EH (cell line): ENCODE results near the gene TMA7.

ENCODE experiments used
- DNase-seq: peaks from one replicate; pipeline ENCODE4 v3.0.0-alpha.2; 2015; ENCODE audit warnings: low read depth

TMA7 gene

DNA sequence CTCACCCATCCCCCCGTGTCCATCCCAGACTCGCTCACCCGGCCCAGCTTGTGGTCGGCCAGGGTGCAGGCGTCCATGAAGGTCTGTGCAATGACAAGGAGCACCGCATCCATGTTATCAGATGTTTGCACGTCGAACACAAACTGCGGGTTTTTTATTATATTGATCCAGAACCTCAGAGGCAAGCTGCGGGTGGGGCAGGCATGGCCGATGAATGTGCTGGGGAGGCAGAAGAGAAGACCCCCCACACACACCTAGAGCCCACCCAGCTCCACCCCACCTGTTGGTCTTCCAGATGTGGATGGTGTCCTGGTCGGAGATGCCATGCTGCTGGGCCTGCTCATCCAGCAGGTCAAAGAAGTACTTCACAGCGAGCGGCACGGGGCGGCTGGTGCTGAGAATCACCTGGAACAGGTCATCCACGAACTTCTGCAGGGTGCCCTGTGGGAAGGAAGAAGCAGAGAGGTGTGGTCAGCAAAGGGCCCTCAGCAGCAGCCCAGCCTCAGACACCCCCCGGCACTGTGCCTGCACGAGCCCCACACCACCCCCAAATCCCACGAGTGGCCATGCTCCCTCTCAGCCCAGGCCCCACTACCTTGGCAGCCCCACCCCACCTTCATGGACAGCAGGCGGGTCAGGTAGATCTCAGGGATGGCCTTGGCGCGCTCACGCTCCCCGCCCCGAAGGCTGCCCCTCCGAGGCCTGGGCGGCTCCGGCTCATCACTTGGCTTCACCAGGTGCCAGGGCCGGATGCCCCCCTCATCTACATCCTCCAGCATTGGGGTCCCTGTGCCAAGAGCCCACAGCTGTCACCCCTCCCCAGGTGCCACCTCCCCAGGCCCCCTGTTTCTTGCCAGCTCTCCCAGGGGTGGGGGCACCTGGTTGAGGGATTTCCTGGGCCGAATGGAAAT lies 30.5 kb upstream of the TMA7 start:
- no peak for DNase-seq

GRCh38 chr3:48410205-48411040 lies 29.6 kb upstream of the TMA7 start:
- no peak for DNase-seq

GRCh38 chr3:48411041-48411588 lies 28.9 kb upstream of the TMA7 start:
- DNase-seq, result no peak

- no peak for DNase-seq
Observed at GRCh38 chr3:48411606-48412374, 28.3 kb upstream of the TMA7 start.

GRCh38 chr3:48412375-48413001 lies 27.6 kb upstream of the TMA7 start:
- DNase-seq, result no peak

GRCh38 chr3:48413086-48413485 lies 27.0 kb upstream of the TMA7 start:
- no peak for DNase-seq

DNA sequence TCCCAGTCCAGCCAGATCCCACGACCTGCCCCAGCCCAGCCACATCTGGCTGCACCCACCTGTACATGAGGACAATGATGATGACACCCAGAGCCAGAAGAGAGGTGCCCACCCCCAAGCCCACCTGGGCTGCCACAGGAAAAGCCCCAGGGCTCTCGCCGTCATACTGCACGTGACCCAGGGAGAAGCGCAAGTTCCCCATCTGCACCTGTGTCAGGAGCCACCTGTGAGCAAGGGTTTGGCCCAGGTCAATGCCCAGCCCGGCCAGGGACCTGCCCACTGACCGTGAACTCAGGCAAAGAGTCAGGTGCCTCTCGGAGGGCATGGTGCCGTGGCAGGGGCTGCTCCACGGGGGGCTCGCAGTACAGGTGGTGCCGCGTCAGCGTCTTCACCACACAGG lies 26.4 kb upstream of the TMA7 start:
- DNase-seq, result no peak

DNA sequence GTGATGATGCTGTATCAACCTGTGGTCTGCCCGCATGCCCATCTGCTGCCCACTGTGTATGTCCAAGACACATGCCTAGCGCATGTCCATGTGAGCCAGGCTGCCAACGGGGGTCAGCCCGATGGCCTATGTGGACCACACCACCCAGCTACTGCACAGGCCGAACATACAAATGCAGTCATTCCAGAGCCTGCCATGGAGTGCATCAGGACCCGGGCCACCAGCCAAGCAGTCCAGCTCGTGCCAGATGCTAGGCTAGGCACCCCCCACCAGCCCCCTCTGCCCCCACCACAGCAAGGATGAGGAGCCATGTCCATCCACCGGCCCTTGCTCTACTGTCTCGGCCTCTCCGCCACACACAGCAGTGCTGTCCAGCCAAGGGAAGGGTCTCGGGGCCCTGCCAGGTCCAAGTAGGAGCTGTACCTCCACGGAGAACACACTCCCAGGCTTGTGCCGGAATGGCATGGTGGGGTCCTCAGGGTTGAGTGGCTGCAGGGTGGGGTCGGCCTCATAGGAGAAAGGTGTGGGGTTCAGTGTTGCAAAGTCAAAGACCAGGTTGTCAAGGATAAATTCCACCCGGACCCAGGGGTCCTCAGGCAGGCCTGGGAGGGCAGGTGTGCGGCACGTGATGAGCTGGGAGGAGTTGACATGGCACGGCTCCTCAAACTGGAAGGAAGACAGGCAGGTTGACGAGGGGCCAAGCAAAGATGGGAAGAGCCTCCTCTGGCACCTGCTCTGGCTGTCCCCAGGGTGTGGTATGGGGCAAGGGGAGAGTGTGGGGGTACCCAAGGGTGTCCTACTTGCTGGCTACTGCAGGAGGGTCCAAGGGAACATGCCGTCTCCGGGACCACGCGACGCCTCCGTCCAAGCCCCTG lies 25.4 kb upstream of the TMA7 start:
- no peak for DNase-seq

- DNase-seq, result no peak
Observed at GRCh38 chr3:48415251-48415953, 24.7 kb upstream of the TMA7 start.

DNA sequence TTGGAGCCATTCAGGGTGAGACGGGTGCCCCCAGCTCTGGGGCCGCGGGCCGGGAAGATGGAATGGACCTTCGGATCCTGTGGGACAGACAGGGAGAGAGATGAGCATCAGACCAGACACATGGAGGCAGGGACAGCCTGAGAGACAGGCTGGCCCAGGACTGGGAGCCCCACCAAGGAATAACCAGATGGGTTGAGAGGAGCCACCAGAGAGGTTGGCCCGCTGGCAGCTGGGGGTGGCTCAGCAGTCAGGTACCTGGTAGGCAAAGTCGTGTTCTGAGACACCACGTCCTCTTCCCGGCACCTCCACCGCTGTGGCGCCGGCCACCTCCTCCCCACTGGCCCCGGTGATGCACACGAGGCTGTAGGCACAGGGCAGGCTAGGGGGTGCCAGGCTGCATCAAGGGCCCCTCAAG lies 24.0 kb upstream of the TMA7 start:
- DNase-seq, result no peak

DNA sequence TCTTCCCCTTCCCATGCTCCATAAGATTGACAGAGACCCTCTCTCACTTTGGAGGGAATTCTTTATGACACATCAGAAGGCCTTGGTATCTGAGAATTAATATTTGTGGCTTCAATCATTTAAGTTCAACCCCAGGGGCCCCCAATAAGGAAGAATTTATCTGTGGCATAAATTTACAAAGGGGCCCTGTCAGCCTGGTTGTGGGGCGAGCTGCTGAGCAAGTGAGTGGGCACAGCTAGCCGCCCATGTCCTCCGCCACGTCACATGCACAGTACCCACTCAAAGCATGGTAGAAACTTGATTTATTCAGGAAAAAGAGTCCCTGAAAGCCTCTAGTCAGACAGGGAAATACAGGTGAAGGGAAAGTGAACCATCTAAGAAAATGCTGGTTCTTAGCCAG lies 23.5 kb upstream of the TMA7 start:
- no peak for DNase-seq

DNA sequence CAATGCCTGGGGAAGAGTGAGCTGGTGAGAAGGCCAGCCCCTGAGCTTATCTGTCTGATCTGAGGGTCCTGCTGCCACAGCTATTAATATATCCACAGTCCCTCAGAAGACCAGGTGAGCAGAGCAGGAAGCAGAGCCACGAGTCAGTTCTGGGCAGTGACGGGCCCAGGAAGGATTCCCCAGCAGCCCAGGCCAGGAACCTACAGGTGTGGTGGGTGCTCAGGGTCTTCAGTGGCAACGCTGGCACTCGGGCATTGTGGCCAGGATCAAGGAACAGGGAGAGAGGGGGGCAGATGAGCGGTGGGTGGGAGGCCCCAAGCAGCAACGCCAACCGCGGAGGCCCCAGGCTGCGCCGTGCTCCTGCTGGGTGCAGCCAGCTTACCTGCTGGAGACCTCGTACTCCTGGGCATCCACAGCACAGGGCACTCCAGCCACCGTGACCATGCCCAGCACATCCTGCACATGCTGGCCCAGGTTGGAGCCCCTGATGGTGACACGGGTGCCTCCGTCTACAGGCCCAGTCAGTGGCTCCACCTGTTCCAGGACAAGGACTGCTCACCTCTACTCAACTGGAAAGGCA lies 22.4 kb upstream of the TMA7 start:
- DNase-seq, result no peak

DNA sequence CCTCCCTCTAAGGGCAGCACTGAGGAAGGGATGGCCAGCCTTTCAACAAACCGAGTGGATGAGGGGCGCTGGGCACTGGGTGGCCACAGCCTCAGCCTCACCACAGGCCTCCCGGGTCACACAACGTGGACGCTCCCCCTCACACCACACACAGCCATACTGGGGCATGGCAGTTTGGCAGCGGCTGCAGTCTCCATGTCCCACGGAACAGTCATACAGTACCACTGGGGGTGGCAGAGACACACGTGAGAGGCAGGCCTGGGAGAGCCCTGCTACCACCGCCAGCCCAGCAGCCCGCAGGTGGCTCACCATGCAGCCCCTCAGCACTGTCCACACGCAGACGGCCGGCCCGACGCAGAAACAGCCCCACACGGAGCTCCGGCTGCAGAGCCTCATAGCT lies 21.9 kb upstream of the TMA7 start:
- DNase-seq, result no peak

GRCh38 chr3:48418651-48419050 lies 21.4 kb upstream of the TMA7 start:
- no peak for DNase-seq

GRCh38 chr3:48419149-48419548 lies 20.9 kb upstream of the TMA7 start:
- DNase-seq, result no peak

DNA sequence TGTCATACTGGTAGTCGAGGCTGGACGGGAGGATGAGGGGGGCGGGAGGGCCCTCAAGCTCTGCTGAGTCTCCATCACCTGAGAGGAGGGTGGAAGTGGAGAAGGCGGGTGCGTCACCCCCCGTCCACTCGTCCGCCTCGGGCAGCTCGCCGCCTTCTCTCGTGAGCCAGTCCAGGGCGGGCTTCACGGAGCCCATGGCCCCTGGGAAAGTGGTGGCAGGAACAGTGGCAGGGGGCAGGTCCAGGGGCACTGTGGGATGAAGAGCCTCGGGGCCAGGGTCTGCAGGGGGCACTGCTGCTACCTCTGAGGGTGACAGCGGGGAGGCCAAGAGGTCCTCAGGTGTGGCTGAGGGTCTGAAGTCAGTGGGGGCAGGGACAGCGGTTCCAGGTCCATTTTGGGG lies 20.5 kb upstream of the TMA7 start:
- no peak for DNase-seq

GRCh38 chr3:48420561-48420960 lies 19.5 kb upstream of the TMA7 start:
- DNase-seq, result no peak

DNA sequence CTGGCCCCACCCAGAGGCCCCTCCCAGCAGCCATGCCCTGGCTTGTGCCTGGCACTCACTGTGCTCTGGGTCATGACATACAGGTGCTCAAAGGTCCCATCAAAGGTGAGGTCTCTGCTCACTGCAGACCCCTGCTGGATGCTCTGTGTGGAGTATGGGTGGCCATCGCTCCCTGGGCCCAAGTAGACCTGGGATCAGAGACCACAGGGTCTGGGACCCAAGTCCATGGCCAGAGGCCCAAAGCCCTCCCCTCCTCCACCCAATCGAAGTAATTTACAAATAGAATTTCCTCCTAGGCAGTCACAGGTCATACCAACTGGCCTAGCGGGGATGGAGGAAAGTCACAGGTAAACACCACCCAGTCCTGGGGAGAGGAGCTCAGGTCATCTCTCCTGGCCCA lies 17.8 kb upstream of the TMA7 start:
- no peak for DNase-seq

GRCh38 chr3:48422681-48423080 lies 17.4 kb upstream of the TMA7 start:
- DNase-seq, result no peak
